LoVo (cell line): ENCODE results near the gene DOCK10.
"Not testable (repeated sequence)": the region's sequence is repeated elsewhere in the genome, so short reads cannot be mapped to it uniquely, and the experiment has no call there.

Experiments
- DNase-seq: peaks from one replicate; pipeline ENCODE4 v3.0.0-alpha.2; 2016; ENCODE audit warnings: low spot score

DOCK10 gene

GRCh38 chr2:224918626-224919471, 123.4 kb downstream of the DOCK10 start:
- no peak for DNase-seq

DNA sequence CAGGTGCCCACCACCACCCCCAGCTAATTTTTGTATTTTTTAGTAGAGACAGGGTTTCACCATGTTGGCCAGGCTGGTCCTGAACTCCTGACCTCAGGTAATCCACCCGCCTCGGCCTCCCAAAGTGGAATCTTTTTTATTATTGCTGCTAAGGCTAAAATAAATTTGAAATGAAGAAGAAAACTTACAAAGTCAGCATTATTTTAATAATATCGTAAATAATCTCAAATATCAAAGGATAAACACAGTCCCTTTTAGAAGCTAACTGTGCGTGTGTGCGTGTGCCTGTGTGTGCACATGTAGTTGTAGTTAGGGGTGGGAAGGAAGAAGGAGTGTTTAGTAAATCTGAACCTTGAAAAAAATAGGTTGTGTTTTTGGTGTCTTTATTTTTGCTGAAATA, 125.0 kb downstream of the DOCK10 start:
- DNase-seq = not testable (repeated sequence)

DNA sequence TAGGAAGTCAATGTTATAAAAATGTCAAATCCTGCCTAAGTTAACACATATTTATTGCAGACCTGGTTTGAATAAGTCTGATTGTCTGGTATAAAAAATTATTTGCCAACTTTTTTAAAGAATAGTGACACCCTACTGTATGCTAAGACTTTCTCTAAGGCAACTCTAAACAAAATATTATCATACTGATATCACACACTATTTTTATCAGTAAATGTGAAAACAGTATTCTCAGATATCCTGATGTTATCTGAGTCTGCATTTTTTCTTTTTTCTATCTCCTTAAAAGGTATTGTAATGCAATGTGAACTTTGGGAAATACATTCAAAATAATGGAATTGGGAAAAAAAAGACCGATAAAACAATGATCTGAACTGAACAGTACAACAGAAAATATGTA, 127.1 kb downstream of the DOCK10 start:
- DNase-seq = no peak

- DNase-seq = no peak
Observed at GRCh38 chr2:224910574-224910925, 131.7 kb downstream of the DOCK10 start.

DNA sequence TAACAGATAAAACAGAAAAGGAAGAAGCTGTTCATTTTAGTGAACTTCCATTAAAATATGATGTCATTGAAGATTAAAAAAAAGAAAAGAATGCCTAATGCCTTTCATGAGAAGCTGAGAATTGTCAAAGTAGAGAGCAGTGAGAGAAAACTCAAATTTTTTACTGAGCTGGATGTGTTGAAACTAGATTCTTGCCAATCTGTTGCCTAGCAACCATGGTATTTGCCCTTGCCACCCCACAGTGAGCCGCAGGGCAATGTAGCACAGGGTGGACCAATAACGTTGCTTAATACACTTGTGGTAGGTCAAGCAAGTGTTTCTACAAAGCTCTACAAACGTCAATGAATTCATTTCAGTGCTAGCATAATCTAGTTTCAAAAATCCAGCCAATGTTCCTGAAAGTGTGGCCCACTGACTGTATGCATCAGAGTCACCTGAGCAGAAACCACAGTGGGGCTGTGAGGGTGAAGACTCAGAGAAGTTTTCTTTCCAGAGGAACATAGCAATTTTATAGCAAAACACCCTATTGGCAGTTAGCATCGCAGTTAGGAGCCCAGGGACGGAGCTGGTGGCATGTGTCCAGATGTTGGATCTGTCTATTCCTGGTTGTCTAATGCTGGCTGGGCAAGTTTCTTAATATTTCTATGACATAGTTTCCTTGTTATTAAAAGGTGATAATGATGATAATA, 132.2 kb downstream of the DOCK10 start:
- DNase-seq = no peak

- no peak for DNase-seq
Observed at GRCh38 chr2:224908818-224909217, 133.4 kb downstream of the DOCK10 start.

DNA sequence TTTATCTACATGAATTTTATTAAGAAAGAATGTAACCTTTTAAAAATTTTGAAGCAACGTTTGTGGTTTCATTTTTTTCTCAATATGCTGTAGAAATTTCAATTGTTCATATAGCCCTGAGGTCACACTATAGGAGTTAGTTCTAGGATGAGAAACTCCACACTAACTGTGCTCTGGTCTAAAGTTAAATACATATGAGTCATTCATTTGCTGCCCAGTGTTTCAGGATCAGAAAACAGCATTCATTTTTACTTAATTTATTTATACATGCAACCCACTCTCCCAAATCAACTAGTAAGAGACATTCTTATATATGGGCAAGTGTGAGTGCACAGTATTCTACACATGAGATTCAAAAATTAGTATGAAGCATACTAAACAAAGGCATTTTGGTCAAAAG, 137.9 kb downstream of the DOCK10 start:
- no peak for DNase-seq

DNA sequence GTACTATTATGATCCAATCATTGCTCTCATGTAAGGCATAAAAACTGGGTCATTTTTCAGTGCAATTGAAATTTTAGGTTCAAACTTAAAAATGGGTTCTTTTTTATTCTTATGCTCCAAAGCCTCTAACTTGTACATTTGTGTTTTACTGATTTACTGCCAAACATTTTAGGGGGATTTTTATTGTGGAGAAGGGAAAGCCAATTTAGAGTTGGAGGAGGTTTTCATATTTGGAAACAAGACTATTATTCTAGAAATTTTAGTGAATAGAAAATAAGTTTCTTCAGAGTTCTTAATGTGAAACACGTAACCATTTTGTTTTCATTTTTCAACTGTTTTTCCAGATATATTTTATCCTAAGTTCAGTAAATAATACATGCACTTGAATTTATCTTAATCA, 138.6 kb downstream of the DOCK10 start:
- no peak for DNase-seq

DNA sequence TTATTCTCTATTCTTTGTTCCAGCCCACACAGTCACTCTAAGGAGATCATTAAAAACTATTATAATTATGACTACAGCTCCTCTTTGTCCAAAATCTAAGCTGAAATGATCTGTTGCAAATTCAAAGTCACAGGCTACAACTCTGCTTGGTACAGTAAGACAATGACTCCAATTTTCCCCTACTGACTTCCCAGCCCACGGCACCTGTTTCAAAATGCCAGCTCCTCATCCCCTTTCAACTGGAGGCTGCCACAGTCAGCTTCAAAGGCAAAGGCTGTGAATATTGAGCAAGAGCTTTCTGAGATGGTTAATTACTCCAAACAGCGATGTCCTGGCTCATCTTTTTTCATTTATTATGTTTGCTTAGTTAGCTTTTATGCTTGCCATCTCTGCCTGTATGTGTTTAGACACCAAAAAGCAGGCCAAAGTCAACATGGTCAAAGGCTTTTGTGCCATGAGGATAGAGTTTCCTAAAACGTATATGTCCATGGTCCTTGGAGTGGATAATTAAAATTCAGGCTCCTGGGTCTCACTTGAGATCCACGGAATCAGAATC, 141.1 kb downstream of the DOCK10 start:
- DNase-seq = no peak

DNA sequence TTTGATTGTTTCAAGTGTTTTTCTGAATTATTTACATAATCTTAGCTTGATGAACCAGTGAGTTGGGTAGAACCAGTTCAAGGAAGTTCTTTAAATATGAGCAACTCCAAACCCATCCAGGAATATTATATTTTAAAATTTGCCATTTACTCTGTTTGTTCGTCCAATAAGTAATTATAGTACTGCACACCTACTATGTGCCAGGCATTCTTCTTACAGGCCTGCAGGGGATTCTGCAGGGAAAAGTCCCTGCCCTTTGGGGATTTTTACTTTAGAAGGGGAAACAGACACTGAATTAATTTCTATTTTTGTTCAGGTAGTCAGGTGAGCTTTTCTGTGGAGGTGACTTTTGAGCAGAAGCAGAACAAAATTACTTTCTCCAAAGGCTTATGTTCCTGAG, 146.9 kb downstream of the DOCK10 start:
- no peak for DNase-seq

- no peak for DNase-seq
Observed at GRCh38 chr2:224894356-224894755, 147.9 kb downstream of the DOCK10 start.

DNA sequence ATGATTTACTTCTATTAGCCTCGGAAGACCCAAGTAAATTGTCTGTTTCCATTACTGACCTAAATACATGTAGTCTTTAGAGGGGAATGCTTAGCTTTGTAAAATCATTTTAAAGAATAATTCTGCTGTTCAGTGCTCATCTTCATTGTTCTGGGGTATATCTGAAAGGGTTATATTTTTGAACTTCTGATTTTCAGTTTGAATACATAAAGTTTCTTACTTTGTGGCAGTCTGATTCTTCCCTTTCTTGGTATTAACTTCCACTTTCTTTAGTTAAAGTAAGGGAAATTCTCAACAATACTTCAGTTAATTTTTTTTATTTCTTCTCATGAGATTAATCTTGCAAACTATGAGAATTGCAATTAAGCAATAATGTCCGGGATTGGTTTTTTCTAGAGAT, 148.4 kb downstream of the DOCK10 start:
- no peak for DNase-seq

DNA sequence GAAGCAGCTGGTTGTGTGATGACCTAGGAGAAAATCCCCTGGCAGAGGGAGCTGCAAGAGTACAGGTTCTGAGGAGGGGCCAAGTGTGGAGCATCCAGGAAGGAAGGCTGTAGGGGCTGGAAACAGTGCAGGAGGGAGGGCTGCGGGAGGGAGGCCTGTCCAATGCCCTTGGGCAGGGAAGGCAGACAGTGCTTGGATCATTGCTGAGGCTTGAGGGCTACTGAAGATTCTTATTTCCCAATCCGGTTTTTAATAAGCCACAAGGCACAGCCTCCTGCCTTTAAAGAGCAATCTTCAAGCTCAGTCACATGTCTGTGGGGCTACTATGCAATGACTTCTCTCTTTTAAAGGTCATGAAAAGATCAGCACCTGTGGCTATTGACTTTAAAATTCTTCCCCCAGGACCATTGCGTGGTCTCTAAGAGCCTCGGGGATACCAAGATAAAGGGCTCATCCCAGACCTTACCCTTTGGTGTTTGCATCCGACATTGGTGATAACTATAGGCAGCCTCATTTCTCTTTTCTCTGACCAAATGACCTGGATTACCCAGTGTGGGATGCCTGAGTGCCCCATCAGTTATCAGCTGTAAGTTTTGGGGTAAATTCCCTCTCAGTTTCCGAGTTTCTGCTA, 149.6 kb downstream of the DOCK10 start:
- DNase-seq = no peak

GRCh38 chr2:224890372-224890771, 151.9 kb downstream of the DOCK10 start:
- no peak for DNase-seq

DNA sequence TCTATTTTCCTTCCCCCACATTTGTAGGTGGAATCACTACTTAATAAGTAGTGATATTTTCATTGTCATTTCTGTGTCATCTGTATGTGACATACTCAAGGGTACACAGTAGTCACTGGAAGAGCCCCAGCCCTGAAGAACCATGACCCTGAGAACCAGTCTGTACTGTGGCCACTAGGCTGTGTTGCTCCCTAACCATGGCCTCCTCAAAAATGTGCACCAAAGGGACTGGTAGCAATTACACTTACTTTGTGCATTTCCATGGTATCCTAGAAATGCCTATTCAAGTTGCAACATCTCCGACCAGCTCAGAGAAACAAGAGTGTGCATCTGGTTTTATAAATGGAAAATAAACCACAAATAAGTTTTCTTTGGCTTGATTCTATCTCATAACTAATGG, 155.1 kb downstream of the DOCK10 start:
- no peak for DNase-seq

- no peak for DNase-seq
Observed at GRCh38 chr2:224885836-224886547, 156.3 kb downstream of the DOCK10 start.

DNA sequence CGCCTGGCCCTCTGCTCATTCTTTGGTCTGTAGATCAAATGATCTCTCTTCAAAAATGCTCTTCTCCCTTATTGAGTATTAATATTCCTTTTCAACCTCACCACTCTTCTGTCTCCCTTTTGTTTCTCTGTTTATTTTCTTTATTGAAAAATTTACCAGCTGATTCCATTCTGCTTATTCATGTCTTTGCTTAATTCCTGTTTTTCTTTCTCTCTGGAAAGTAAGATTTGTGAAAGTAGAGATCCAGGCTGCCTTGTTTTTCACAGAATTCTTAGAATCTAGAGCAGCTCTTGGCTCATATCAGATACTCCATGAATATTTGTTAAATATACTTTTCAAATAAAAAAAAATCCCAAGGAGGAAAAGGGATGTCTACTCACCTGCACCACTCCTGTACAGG, 157.0 kb downstream of the DOCK10 start:
- DNase-seq = no peak

DNA sequence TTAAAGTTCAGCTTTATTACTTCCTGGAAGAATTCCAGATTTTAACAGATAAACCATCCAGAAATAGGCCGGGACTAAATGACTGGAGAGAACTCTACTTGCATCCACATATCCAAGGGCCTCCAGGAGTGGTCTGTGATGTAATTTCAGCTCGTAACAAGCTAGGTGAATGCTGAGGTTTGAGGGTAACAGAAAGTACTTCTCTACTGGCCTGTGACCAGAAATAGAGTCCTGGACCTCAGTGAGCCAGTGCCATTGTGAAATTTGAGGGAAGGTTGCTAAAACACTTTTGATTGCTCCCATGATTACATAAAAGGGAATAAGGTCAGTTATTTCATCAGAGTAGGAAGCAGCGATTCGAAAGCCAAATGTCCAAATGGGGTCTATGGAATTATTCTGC, 158.1 kb downstream of the DOCK10 start:
- DNase-seq = no peak

GRCh38 chr2:224883700-224884099, 158.6 kb downstream of the DOCK10 start:
- DNase-seq = no peak

DNA sequence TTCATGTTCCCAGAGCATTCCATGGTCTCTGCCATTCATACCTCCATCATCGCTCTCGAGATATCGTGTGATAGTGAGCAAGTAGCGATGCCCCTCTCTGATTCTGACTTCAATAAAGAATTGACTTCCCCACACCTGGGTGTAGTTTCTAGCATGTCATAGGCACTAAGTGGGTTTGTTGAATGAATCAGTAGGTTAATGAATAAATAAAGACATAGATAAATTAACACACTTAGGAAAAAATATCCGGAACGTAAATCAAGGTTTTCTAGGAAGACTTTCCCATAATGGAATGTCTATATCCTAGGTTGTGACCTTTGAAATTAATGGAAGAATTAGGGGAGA, 159.1 kb downstream of the DOCK10 start:
- DNase-seq = no peak

DNA sequence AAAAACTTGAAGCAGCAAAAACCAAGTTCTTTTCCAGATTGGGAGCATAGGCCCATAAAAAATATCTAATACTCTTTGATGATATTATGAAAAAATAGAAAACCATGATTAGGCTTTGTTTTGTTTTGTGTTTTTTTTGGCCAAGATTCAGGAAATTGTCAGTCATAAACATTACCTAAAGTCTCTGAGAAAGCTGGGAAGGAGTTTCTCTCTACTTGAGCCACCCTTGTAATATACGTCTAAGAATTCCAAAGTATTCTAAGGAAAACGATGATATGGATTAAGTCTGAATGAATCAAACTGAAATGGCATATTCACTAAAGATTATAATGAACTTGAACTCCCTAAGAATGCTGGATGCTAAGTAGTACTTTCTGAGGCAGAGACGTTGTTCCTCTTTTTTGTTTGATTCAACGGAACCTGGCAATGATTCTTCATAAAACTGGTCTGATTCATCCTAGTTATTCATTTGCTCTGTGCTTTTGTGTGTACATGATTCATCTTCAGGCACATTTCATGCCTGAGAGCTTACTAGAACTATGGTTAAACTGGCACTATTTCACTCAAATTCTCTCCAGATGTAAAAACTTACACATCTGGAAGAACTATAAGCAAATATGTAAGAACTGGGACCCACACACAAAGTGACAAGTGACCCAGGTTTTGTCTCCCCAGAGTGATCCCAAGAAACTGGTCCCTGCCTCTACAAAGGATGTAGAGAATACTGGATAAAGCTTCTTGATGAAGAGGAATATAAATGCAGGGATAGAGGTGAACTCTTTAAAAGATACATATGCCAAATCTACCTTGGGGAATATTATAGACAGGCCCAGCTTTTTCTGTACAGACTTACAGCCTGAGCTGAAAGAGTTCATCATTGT, 159.7 kb downstream of the DOCK10 start:
- DNase-seq = no peak
